ENCODE measurements around the gene WWOX. TPM values are rescaled to one million over a fixed set of nuclear protein-coding genes. Genes with fewer than 3 reads are reported as not detected.
A peak's percentile ranks its signal among the peaks of the same experiment; 100 is the strongest.

WWOX gene
- total RNA-seq, 1 experiment from 2014 or later: 38.9 TPM

DNA sequence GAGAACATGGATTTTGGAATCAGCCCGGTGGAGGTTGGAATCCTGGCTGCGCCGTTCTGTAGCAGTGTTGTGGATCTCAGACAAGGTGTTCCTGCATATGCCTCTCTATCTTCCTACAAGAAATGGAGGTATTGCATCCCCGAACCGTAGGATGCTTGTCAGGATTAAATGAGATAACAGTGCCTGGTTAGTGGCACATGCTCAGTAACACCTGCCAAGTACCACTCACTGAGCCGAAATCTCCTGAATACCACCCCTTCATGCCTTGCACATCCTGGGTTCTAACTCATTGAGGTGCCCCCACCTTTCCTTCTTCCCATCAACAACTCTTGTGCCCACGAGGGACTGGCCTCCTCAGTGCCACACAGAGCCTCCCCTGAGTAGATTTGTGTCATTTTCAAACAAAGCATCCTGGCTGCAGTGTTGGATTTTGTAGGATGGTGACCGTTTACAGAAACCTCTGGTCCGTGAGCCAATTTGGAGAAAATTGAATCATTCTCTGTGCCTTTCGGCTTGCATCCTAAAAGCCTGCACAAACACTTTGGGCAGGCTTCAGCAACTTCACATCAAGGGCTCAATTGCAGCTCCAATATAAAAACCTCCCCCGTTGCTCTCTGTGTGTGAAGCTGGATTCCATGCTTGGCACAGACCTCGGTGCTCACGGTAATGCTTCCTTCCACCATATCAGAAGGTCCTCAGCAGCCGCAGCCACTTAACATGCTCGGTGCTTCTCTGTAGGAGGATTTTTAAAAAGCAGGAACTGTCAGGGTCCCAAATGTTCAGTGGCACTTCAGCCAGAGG is 84.2 kb downstream of the WWOX start:
- in situ Hi-C loops (cut with HindIII; ENCODE audit: low sequenced_read_pairs): no loop called here
- DNase-seq (ENCODE audit: low spot score): peak; percentile 90

DNA sequence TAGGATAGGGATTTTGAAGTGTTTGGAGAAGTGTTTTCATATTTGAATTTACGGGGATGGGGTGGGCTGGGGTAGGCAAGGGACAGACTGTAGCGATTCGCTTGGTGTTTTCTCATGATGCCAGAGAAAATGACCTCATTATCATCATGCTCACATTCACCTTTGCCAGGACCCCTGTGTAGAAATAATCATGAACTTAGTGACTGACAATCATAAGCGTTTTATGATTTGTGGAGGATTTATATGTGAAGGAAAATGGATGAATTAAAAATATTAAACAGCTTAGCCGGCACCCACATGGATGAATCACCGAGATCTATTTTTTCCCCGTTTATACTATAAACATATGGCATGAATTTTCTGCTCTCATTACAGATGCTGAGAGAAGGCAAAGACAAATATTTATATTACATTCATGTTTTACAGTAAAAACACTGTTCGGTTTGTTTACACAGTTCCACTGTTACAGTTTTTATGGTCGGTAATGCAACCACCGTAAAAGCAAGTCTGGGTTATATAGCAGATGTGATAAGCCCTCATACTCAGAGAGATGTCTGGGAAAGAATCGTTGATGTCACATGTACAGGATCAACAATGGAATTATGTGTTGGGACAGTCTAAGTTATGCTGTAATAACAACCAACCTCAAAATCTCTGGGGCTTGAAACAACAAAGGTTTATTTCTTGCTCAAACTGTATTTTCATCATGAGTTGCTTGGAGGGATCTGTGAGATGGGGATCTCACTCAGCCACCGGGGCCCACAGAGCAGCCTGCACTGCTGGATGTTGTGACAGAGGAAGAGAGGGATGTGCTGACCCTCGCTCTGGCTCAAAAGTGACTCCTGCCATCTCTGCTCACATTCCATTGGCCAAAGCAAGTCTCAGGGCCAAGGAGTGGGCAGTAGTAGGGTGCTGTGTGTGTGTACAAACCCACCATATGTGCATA is 85.1 kb downstream of the WWOX start:
- in situ Hi-C loops (cut with HindIII; ENCODE audit: low sequenced_read_pairs): no loop called here
- peak; percentile 58 for DNase-seq (ENCODE audit: low spot score)

DNA sequence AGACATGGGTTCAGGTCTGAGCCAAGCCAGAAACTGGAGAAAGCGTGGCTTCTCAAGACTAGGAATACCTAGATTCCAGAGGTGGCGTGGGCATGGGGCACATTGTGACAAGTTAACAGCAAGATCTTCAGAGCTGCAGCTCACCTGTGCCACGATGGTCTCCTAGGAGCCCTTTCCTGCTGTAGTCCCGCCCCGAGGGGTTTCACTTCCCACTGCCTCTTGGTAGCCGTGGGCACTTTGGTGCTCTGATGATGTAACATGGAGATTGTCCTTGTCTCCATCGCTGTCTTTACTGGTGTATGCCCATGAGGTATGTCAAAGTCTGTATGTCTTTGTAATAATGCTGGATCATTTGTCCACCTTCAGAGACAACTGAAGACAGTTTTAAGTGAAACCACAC is 89.7 kb downstream of the WWOX start:
- in situ Hi-C loops (cut with HindIII; ENCODE audit: low sequenced_read_pairs): no loop called here
- no peak for DNase-seq (ENCODE audit: low spot score)

DNA sequence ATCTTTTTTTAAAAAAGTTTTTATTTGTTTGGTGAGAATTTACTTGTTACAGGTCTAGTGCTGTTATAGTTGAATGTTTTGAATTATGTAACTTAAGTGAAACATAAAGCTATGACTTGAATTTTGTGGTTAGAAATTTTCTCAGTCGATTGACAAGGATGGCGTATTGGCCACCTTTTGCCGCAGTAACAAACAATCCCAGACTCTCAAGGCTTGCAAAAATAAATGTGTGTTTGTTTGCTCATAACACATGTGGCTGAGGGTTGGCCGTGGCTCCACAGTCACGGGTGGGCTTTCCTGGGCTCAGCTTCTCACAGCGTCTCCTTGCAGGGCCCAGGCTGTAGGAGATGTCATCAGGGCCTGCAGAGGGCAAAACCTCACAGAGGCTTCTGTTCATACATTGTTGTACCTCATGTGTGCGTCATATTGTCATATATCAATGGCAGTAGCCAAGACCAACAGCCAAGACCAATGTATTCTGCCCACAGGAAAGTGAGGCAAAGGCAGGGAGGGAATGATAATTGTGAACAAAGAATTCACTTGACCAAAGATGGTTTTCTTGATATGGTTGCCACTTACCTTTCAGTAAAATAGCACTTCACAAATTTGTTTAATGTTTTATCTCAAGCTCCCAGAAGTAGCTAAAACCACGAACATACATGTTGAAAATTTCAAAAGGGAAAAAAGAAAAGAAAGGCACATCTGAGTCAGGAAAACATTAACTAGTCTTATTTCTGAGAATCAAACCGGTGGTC is 93.5 kb downstream of the WWOX start:
- in situ Hi-C loops (cut with HindIII; ENCODE audit: low sequenced_read_pairs): no loop called here
- no peak for DNase-seq (ENCODE audit: low spot score)

DNA sequence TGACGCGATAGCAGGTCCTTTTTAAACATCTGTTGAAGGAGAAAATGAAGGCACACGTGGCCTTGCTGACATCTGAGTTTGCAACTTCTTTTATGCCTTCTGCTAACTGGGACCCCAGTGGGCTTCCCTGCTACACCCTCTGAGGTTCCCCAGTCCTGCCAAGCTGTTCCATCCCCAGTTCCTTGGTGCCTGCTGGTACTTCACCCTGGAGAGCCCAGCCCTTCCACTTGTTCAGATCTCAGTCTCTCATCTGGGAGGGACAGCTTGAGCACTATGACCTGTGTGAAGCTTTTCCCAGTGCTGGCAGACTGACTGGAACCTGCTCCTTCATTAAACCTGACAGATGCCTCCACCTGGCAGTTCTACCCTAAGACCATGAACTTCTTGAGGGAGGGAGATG is 95.5 kb downstream of the WWOX start:
- DNase-seq (ENCODE audit: low spot score): no peak
- in situ Hi-C loops (cut with HindIII; ENCODE audit: low sequenced_read_pairs): no loop called here

DNA sequence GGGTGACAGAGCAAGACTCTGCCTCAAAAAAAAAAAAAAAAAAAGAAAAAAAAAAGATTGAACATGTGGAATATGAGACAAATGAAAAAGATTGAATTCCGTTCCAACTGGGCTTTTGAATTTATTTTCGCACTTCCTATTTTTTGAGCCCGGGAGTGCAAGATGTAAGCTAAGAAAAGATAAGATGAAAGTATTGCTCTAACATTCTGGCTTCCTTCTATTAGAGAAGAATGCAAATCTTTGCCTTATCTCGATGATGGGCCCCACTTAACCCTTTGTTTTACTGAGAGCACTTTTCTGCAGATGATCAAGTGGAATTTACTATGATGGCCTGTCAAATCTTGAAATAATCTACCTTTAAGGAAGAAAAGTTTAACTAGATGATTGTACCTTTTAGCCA is 96.3 kb downstream of the WWOX start:
- DNase-seq (ENCODE audit: low spot score): no peak
- in situ Hi-C loops (cut with HindIII; ENCODE audit: low sequenced_read_pairs): no loop called here

DNA sequence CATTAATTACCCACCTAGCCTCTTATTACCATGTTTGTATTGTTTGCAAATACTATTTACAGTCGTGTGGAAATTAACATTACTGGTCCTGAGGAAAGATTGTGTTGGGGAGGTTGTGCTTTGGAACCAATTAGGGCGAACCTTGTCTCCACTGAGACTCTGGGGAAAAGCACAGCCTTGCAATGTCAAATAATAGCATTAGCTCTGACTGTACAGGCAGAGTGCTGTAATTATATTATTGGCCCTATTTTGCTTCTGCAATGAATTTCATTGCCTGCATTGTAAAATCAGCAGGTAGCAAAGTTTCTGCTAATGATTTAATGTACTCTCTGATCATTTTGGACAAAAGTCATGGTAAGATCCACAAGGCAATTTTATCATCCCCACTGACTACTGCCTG is 97.0 kb downstream of the WWOX start:
- no peak for DNase-seq (ENCODE audit: low spot score)
- in situ Hi-C loops (cut with HindIII; ENCODE audit: low sequenced_read_pairs): no loop called here

DNA sequence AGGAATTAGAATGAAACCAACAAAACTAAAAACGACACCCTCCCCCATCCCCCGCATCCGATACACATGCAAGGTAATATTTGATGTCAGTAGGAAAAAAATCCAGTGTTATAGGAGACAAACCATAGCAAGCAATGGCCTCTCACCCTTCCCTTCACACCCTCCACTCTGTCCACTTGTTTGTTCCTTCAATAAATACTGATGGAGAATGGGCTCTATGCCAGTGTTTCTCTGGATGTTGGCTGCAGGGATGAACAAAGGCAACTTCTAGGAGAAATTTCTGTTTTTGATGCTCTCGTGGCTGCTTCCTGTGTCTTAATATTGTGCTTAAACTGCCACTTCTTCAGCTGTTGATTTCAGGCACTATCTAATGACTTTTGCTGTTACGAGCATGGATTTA is 98.8 kb downstream of the WWOX start:
- DNase-seq (ENCODE audit: low spot score): peak; percentile 14
- in situ Hi-C loops (cut with HindIII; ENCODE audit: low sequenced_read_pairs): no loop called here

DNA sequence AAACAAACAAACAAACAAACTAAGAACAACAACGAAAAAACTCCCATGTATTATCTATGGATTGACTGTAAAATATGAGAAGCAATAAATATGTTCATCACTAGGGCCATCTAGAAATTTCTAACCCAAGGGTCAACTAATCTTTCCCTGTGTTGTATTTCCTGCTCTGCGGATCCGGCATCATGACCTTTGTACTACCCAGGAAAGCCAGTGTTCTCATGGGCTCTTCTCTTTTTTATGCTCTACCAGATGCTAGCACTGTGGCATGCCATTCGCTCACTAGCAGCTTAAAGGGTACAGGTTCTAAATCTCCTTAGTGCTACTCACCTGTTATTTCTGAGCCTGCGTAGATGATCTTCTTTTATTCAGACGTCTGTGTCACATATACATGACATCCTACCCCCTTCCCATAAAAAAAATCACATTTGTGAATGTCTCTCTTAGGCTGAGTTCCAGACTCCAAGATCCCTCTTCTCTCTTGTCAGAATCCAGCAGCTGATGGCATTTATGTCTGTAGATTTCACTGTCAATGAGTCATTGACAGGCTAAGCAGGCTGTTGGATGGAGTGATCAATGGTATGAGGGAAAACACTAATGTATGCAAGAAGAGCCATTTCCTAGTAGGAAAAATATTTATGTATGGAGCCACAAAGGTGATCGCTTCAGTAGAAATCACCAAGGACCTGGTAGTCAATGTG is 100.0 kb downstream of the WWOX start:
- in situ Hi-C loops (cut with HindIII; ENCODE audit: low sequenced_read_pairs): no loop called here
- no peak for DNase-seq (ENCODE audit: low spot score)

DNA sequence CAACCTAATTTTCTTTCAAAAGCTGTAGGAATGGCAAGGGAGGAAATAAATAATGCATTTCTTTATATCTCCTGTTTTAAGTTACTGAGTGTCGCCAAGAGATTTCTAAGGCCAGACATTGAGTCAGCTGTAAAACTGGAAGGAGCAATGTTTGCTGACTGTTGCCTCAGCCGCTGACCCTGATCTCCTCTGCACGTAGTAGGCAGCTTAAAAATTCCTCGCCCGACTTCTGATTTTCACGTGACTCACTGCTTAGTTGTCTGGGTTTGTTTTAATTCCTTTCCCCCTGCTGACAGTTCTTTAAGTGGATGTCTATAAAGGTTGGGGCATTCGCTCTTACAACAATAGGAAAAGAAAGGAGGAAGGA is 100.6 kb downstream of the WWOX start:
- no peak for DNase-seq (ENCODE audit: low spot score)
- in situ Hi-C loops (cut with HindIII; ENCODE audit: low sequenced_read_pairs): no loop called here

DNA sequence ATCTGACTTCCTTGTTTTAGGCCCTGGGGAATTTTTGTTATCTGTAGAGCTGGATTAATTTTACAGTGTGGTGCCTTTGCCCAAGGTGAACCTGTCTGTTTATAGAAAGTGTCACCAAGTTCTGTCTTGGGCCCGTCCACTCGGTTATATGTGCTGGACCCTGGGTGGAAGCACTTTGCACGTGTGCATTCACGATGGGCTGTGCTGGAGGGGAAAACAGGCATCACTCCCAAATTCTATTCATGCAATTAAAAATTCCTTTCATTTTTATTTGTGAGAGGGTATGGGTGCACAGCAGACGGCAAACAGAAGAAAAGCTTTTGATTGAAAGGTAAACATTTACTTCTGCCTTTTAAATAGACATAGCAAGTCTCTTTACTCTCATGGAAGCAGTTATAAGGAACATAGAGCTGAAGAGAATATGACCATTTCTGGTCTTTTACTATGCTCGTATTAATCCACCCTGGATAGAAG is 101.2 kb downstream of the WWOX start:
- no peak for DNase-seq (ENCODE audit: low spot score)
- in situ Hi-C loops (cut with HindIII; ENCODE audit: low sequenced_read_pairs): no loop called here

DNA sequence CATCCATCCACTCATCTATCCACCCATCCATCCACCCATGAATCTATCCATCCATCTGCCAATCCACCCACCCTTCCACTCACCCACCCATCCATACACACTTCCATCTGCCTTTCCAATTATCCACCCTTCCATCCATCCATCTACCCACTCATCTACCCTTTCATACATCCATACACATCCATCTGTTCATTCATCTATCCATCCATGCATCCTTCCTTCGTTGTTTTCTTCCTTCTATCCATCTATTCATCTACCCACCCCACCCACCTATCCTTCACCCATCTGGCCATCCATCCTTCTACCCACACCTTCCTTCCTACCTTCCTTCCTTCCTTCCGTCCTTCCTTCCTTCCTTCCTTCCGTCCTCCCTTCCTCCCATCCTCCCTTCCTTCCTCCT is 106.1 kb downstream of the WWOX start:
- no peak for DNase-seq (ENCODE audit: low spot score)
- in situ Hi-C loops (cut with HindIII; ENCODE audit: low sequenced_read_pairs): no loop called here

DNA sequence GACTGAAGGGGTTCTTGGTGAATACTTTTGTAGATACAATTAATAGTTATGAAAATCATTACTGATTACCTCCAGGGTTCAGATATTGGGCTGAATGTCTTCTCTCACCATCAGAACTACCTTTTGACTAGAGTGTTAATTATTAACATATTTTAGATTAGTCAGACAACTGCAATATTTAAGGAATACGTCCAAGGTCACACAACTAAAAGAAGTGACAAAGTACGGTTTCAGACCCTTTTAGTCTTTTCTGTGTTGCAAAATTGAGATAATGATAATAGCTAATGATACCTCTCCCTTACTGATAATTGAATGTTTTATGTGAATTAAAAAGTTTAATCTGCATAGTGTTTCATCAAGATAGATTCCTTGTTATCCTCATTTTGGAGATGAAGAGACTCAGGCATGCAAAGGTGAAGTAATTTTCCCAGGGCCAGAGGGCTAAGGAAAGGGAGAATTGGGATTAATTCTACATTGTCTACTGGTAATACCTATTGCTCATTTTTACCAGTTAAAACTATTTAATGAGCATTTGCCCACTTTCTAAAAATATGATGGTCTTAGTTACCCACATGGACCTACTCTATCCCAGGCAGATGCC is 107.3 kb downstream of the WWOX start:
- no peak for DNase-seq (ENCODE audit: low spot score)
- in situ Hi-C loops (cut with HindIII; ENCODE audit: low sequenced_read_pairs): no loop called here

DNA sequence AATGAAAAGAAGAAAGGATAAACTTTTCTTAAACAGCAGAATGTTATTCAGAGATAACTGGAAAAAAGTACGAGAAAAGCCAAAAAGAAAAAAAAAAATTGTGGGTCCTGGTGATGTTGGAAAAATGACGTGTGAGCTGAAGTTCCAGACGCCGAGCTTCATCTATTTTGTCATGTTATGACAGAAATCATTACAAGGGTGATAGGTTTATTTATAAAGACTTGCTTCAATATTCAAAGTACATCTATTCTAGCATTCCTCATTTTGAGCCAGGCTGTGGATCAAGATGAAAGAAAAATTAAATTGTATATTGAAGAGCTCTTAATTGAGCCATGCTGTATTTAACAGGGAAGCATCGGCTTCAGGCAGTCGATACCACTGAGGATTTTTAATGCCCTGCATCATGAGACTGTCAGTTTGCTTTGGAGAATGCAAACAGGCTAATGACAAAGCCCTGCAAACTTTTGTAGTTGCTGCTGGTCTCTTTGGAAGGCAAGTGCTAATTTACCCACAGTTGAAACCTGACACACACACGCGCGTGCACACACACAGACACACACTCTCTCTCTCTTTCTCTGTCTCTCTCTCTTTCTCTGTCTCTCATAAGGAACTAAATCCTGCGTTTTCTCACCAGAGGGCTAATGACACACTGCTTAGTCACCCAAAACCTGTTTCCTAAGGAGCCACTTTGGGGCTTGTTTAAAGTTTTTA is 110.7 kb downstream of the WWOX start:
- no peak for DNase-seq (ENCODE audit: low spot score)
- in situ Hi-C loops (cut with HindIII; ENCODE audit: low sequenced_read_pairs): no loop called here

DNA sequence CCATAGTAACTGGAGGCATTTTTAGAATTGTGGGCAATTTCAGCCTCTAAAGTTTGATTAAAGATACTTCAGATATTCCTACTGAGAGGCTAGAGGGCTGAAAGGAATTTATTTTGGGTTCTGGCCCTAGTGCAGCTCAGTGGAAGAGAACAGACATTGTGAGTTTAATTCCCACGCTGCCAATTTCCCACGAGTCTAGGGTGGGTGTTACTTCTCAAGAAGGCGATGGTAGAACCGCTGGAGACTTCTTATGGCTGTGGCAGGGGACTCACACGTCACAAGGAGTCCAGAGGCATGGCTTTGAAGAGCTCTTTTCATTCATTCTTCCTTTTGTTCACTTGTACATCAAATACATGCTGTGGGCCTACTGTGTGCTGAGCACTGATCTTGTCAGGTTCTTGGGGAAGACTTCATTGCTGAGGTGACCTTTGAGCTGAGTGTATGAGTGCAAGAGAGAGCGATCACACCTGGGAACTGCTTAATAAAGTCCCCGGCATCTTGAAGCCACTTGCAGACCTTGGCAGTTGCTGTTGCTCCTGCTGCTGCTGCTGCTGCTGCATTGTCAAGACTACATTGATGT is 111.7 kb downstream of the WWOX start:
- in situ Hi-C loops (cut with HindIII; ENCODE audit: low sequenced_read_pairs): no loop called here
- no peak for DNase-seq (ENCODE audit: low spot score)

DNA sequence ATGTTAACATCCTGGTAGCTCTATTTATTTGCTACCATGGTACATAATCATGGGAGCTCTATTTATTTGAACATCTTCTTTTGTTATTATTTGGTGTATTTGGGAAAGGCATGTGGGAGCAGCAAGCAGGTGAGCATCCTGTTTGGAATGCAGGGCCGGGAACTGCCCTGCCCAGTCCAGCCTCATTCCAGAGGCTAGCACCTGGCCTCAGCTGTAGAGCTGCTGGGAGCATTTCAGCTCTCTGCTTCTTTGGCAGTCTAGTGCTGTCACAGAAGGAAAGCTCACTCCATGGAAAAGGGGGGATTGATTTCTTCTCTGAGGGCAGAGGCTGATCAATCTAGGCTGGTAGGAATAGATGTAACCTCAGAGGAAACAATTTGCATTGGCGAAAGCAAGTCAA is 112.5 kb downstream of the WWOX start:
- in situ Hi-C loops (cut with HindIII; ENCODE audit: low sequenced_read_pairs): no loop called here
- no peak for DNase-seq (ENCODE audit: low spot score)

DNA sequence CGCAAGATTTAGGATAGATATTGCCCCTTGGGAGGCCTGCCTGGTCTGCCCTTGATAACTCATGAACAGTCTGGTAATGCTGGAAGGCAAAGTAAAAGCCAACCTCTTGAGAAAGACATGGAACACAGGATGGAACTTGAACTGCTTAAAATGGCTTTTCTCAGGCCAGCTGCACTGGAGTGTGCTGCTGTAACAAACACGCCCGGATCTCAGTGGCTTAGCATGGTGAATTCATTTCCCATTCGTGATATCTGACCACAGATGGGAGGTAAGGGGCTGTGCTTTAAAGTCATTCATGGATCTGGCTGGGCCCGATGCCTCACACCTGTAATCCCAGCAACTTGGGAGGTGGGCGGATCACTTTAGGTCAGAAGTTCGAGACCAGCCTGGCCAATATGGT is 113.2 kb downstream of the WWOX start:
- in situ Hi-C loops (cut with HindIII; ENCODE audit: low sequenced_read_pairs): no loop called here
- no peak for DNase-seq (ENCODE audit: low spot score)

DNA sequence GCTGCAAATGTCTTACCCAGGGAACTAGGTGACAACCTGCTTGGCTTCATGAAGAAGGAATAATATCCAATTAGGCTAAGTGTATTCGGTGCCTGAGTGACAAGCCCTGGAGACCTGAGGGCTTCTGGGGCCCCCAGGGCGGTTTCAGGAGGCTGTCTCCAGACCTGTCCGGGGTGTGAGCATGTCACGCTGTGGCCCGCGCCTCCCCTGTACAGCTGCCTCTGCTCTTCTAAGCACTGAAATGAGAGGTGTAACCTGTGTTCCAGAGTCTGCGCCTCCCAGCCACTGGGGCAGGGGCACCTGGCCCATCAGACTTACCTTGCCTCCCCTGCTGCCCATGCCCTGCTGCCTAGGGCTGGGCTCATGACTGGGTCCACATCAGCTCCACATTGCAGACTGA is 114.3 kb downstream of the WWOX start:
- in situ Hi-C loops (cut with HindIII; ENCODE audit: low sequenced_read_pairs): no loop called here
- no peak for DNase-seq (ENCODE audit: low spot score)

Data from G401 (cell line).